ENCODE measurements around the gene SMOC1.

DNA sequence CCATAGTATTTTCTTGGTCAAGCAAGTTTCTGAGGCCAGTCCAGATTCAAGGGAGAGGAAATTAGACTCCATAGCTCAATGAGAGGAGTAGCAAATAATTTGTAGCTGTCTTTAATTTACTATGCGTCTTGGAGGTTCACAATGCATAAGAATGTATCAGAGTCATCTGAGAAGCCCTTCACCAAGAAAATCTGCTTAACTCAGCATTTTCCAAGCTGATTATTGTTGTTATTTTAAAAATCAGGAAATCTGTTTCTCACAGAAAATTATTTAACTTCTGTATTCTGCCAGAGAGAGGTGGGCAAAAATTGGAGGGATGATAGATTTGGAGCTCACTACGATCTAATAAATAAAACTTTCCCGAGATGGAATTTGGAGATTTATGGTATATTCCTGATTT is 72.0 kb downstream of the SMOC1 start:
- TF ChIP-seq POLR2AphosphoS5 (IDR thresholded peaks at IDR 0.05) (no peak), CTCF (IDR thresholded peaks at IDR 0.05) (no peak), POLR2A (IDR thresholded peaks at IDR 0.05) (no peak)

Measured in stomach (tissue), 4 donors.